IgD-negative memory B cell (primary cell): ENCODE data around the gene NINL. TPM values are rescaled to one million over a fixed set of nuclear protein-coding genes. Genes with fewer than 3 reads are reported as not detected.
A peak's percentile ranks its signal among the peaks of the same experiment; 100 is the strongest.
"Not testable (repeated sequence)": the region's sequence is repeated elsewhere in the genome, so short reads cannot be mapped to it uniquely, and the experiment has no call there.

ENCODE experiments used
- H3K27ac Mint-ChIP-seq, 3 donors: one replicate each; pipeline ENCODE4 v1.8.0; 2020 to 2022; ENCODE audit warnings: mild to moderate bottlenecking in 3 of 3, mixed read lengths in 3 of 3, moderate library complexity in 1 of 3
- H3K27me3 Mint-ChIP-seq: one replicate; pipeline ENCODE4 v1.8.0; 2021; ENCODE audit warnings: mixed read lengths
- H3K36me3 Mint-ChIP-seq: one replicate; pipeline ENCODE4 v1.8.0; 2020; ENCODE audit warnings: mild to moderate bottlenecking, mixed read lengths
- H3K4me1 Mint-ChIP-seq, 3 donors: one replicate each; pipeline ENCODE4 v1.8.0; 2020 to 2022; ENCODE audit warnings: mixed read lengths in 3 of 3, mild to moderate bottlenecking in 1 of 3
- H3K4me3 Mint-ChIP-seq, 4 donors: one replicate each; pipeline ENCODE4 v1.8.0; 2020 to 2022; ENCODE audit warnings: mild to moderate bottlenecking in 4 of 4, mixed read lengths in 4 of 4, moderate library complexity in 3 of 4
- H3K9me3 Mint-ChIP-seq, 3 donors: one replicate each; pipeline ENCODE4 v1.8.0; 2020 to 2021; ENCODE audit warnings: mixed read lengths in 3 of 3, mild to moderate bottlenecking in 1 of 3
- polyA plus RNA-seq: library from polyadenylated mRNA; unstranded; fragments of 300-500 nt; fragmentation: Illumina TruSeq; gene quantifications from one replicate; pipeline ENCODE4 v1.2.3, GENCODE V29; 2021

NINL gene
- polyA plus RNA-seq, 1 donor from 2014 or later, result 1.8 TPM

DNA sequence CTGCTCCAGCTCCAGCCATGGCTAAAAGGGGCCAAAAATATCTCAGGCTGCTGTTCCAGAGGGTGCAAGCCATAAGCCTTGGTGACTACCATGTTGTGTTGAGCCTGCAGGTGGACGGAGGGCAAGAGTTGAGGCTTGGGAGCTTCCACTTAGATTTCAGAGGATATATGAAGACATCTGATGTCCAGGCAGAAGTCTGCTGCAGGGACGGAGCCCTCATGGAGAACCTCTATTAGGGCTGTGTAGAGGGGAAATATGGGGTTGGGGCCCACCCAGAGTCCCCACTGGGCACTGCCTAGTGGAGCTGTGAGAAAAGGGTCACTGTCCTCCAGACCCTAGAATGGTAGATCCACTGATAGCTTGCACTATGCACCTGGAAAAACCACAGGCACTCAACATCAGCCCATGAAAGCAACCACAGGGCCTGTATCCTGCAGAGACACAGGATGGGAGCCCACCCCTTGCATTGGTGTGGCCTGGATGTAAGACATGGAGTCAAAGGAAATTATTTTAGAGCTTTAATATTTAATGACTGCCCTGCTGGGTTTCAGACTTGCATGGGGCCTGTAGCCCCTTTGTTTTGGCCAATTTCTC lies 70.5 kb downstream of the NINL start:
- Mint-ChIP-seq H3K4me1 (peaks cover 0 to 3% (median 3%) of the 10 kb centered on the region in 3 donors), H3K4me3 (peak overlapping the region in 2 of 4 donors; percentile 5 to 32), H3K27ac (no peak overlapping the region), H3K9me3 (peaks cover 15 to 25% (median 25%) of the 10 kb centered on the region in 3 donors), H3K27me3 (no peaks in the 10 kb centered on the region), H3K36me3 (peaks cover 11% of the 10 kb centered on the region)

DNA sequence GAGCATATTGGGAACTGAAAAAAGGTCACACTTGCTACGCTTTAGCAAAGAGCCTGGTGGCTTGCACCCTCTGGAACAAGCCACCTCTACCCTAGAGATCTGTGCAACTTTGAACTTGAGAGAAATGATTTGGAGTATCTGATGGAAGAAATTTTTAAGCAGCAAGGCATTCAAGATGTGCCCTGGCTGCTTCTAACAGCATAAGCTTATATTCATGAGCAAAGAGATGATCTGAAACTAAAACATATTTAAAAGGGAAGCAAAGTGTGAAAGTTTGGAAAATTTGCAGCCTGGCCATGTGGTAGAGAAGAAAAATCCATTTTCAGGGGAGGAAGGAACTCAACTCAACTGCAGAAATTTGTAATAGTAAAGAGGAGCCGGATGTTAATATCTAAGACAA lies 71.1 kb downstream of the NINL start:
- peaks cover 0 to 3% (median 2%) of the 10 kb centered on the region in 3 donors for H3K4me1 Mint-ChIP-seq
- peak overlapping the region in 1 of 4 donors; percentile 32 for H3K4me3 Mint-ChIP-seq
- peaks cover 15 to 25% (median 25%) of the 10 kb centered on the region in 3 donors for H3K9me3 Mint-ChIP-seq
- peaks cover under 1% of the 10 kb centered on the region for H3K27me3 Mint-ChIP-seq
- H3K27ac Mint-ChIP-seq, result no peak overlapping the region
- H3K36me3 Mint-ChIP-seq, result peaks cover 13% of the 10 kb centered on the region

DNA sequence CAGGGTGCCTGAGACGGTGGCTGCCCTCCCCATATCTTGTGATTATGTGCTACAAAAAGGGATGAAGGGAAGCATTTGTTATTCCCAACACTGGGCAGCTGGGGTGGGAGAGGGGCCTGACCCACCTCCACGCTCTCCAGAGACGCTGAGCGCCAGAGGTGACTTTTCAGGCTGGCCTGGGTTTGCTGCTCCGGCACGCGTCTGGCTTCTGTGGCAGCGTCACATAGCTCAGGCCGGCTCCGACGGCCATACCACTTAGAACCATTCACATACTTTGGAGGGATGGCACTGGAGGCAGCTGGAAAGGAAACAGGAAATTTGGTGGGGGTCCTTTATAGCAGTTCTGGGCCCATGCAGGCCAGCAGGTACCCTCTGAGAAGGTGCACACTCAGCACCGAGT lies 72.6 kb downstream of the NINL start:
- Mint-ChIP-seq H3K36me3 (peaks cover 14% of the 10 kb centered on the region), H3K9me3 (peaks cover 15 to 28% (median 25%) of the 10 kb centered on the region in 3 donors), H3K4me3 (peak overlapping the region in 1 of 4 donors; percentile 74), H3K4me1 (no peaks in the 10 kb centered on the region), H3K27me3 (peaks cover 2% of the 10 kb centered on the region), H3K27ac (no peak overlapping the region)

DNA sequence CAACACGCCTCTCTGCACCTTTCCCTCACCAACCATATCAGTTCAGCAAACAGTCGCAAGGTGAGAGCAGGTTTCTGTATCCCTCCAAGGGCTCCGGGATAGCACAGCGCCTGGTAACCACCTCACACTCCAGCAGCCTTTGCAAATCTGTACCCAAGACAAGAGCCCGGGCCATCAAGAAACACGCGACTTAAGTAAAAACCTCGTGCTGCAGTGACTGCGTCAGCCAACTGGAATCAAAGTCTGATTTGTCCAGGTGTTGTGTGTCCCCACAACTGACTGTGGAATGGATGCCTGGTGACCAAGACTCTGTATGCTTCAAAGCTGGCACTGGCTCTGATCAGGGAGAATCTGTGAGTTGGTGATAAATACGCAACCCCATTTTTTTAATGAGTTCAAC lies 74.1 kb downstream of the NINL start:
- Mint-ChIP-seq H3K9me3 (peaks cover 15 to 28% (median 24%) of the 10 kb centered on the region in 3 donors), H3K27me3 (peaks cover 2% of the 10 kb centered on the region), H3K4me1 (no peaks in the 10 kb centered on the region)

DNA sequence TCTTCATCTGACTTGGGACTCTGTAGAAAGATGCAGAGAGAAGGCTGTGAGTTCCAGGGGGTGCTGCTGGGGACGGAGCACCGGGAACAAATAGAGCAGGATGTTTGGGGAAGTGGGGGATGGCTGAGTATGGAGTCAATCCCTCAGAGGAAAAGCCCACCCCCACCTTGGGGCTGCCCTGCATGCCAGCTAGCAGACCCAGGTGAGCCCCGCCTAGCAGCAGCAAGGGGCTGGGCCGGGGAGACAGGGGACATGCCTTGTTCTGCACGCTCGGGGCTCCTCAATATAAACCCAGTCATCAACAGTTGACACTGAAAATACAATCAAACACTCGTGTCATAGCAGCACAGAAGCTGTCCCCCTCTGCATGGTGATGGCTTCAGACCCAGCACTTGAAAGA lies 74.6 kb downstream of the NINL start:
- peaks cover 2% of the 10 kb centered on the region for H3K27me3 Mint-ChIP-seq
- H3K9me3 Mint-ChIP-seq, result peaks cover 15 to 24% (median 20%) of the 10 kb centered on the region in 3 donors
- H3K27ac Mint-ChIP-seq, result no peak overlapping the region
- H3K36me3 Mint-ChIP-seq, result peaks cover 8% of the 10 kb centered on the region
- H3K4me3 Mint-ChIP-seq, result no peak overlapping the region
- H3K4me1 Mint-ChIP-seq, result no peaks in the 10 kb centered on the region

More for the DNA sequence above, 74.1 kb downstream of the NINL start:
- H3K36me3 Mint-ChIP-seq, result peaks cover 10% of the 10 kb centered on the region
- H3K27ac Mint-ChIP-seq, result no peak overlapping the region
- H3K4me3 Mint-ChIP-seq, result no peak overlapping the region

DNA sequence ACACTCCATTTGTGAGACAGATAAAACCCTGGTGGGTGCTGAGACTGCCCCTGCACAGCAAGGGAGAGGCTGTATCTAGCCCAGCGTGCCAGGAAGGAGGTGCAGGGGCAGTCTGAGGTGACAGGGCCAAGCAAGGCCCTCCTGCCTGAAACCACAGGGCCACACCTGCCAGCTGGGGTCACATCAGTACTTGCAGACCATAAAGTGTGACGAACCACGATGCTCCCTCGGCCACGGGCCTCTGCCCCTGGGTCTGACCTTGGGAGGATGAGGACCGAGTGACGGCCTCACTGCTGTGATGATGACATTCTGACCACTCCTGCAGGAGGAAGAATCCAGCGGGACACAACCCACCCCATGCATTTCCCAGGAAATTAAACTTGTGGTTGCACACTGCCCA lies 75.1 kb downstream of the NINL start:
- peaks cover 8% of the 10 kb centered on the region for H3K36me3 Mint-ChIP-seq
- peaks cover 2% of the 10 kb centered on the region for H3K27me3 Mint-ChIP-seq
- H3K27ac Mint-ChIP-seq, result no peak overlapping the region
- H3K4me1 Mint-ChIP-seq, result no peaks in the 10 kb centered on the region
- no peak overlapping the region for H3K4me3 Mint-ChIP-seq
- H3K9me3 Mint-ChIP-seq, result peaks cover 12 to 21% (median 20%) of the 10 kb centered on the region in 3 donors

DNA sequence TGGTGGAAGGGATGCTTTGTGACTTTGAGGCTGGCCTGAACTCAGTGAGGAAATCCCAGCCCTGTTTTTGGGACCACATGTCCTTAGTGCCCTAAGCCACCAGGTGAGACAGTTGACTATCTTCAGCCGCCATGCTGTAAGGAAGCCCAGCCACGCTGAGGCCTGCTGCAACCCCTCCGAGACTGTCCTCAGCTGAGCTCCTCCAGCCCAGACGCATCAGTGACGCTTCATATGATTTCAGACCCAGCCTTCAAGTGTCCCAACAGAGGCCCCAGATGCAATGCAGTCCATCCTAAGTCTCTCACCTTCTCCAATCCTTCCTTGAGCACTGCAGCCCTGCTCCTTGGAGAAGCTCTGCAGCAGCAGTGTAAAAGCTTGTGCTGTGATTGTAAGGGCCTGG lies 76.2 kb downstream of the NINL start:
- no peak overlapping the region for H3K27ac Mint-ChIP-seq
- peaks cover 6 to 13% (median 10%) of the 10 kb centered on the region in 3 donors for H3K9me3 Mint-ChIP-seq
- peaks cover 7% of the 10 kb centered on the region for H3K36me3 Mint-ChIP-seq
- H3K27me3 Mint-ChIP-seq, result peaks cover 2% of the 10 kb centered on the region
- H3K4me3 Mint-ChIP-seq, result no peak overlapping the region
- H3K4me1 Mint-ChIP-seq, result no peaks in the 10 kb centered on the region

DNA sequence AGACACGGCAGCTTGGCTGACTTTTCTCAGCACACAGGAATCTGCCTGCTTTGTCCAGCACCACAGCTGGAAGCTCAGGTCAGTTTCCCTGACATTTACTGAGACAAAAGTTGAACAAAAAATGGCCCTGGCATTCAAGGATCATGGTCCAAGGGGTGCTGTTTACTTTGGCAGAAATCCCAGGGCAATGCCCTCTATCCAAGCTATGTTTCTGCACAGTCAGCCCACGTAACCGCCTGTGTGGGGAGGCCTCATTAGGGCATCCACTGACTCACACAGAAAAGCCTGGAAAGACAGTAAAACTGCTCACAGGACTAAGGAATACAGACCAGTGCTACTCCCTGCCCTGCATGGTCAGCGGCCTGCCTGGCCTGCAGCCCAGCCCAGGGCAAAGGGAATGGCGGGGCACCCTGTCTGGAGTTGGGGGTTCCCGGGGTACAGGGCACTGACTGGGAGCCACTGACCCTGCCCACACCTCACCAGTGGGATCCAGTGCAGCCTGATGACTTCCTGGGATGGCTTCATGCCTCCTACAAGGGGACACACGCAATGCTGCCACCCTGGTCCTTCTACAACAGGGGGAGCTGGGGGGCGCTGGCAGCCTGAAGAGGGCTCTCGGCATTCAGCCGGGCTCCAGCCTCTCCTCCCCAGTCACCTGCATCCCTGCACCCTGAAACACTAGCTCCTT lies 77.1 kb downstream of the NINL start:
- Mint-ChIP-seq H3K9me3 (peaks cover 4 to 7% (median 5%) of the 10 kb centered on the region in 3 donors), H3K4me1 (no peaks in the 10 kb centered on the region), H3K4me3 (no peak overlapping the region), H3K27me3 (peaks cover 2% of the 10 kb centered on the region), H3K36me3 (peaks cover 7% of the 10 kb centered on the region), H3K27ac (no peak overlapping the region)

DNA sequence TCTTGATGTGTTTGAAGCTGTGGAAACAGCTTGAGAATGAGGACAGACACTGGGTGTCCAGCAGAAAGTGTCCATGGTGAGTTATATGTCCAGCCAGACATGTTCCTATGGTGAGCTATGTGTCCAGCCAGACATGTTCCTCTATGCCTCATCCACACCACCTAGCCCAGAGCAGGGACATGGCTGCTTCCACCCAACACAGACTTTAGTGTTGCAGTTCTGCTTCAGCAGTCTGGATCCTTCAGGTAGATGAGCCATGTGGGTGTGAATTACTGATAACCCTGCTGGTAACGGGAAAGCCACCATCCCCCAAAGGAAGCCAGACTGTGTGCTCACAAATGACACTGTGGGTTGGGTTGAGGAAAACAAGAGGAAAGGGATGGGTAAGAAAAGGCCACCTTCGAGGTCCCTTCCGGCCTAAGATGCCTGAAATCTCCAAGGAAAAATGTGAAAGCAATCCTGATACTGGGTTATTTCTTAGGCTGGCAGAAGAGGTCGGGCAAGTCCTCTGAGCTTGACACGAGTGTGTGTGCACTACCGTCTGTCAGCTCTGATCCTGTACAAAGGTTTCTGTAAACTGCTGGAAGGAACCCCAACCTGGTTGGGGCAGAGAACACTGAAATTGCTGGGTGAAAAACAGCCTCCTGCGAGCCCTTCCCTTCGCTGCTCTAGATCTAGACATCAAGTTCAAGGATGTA lies 77.8 kb downstream of the NINL start:
- Mint-ChIP-seq H3K36me3 (peaks cover 7% of the 10 kb centered on the region), H3K27me3 (peaks cover 2% of the 10 kb centered on the region), H3K27ac (peak overlapping the region in 1 of 3 donors; percentile 43), H3K4me1 (no peaks in the 10 kb centered on the region), H3K9me3 (peaks cover 0 to 3% (median 0%) of the 10 kb centered on the region in 3 donors), H3K4me3 (no peak overlapping the region)

DNA sequence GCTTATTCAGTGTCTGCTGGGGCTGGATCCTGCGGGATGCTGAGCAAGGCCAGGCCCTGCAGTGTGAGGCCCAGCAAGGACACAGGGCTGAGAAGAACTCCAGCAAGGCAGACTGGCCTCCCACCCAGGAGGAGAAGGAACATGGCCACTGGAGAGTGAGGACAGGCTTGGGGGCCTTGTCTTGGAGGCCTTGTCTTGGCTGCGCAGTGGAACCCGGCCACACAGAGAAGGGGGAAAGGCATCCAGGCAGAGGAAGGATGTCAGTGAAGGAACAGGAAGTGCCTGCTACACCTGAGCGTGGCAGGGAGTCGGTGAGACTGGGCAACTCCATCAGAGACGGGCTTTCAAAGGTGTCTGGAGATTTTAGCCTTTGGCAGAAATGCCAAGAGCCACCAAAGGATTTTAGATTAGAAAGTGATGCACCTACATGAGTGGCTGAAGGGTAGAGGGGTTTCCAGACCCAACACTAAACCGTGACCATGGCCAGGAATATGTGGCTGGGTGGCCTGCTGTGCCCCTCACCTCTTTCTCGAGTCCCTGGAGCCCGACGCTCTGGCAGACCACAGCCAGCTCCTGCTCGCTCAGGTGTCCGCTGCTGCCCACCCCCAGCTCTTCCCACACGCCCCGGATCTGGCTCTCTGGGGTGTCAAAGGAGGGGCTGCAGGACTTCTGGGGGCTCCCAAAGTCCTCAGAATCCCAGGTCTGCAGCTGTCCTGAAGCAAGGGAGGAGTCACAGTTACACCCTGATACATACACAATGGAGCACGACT lies 80.8 kb downstream of the NINL start:
- no peaks in the 10 kb centered on the region for H3K4me1 Mint-ChIP-seq
- peaks cover 3% of the 10 kb centered on the region for H3K27me3 Mint-ChIP-seq
- peaks cover 3% of the 10 kb centered on the region for H3K36me3 Mint-ChIP-seq

DNA sequence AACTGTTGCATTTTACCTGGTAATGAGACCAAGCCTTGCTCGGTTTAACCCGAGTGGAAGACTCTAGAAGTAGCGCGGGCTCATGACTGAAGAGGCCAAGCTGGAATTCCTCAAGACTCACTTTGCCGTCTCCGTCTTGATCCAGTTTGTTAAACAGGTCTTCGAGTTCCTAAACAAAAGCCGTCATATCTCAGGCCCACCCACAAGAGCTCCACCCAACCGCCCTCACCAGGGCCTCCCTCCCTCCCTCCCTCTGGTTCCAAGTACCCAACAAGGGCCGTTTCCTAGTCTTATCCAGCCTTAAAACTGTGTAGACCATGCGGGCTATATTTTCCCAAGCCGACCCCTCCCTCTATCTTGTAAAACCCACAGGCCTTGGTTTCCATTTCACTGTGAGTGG lies 81.4 kb downstream of the NINL start:
- peaks cover 3% of the 10 kb centered on the region for H3K27me3 Mint-ChIP-seq

More for the DNA sequence above, 80.8 kb downstream of the NINL start:
- H3K27ac Mint-ChIP-seq, result peak overlapping the region in 1 of 3 donors; percentile 7
- peaks cover 0 to 3% (median 0%) of the 10 kb centered on the region in 3 donors for H3K9me3 Mint-ChIP-seq
- peak overlapping the region in 1 of 4 donors; percentile 43 for H3K4me3 Mint-ChIP-seq

DNA sequence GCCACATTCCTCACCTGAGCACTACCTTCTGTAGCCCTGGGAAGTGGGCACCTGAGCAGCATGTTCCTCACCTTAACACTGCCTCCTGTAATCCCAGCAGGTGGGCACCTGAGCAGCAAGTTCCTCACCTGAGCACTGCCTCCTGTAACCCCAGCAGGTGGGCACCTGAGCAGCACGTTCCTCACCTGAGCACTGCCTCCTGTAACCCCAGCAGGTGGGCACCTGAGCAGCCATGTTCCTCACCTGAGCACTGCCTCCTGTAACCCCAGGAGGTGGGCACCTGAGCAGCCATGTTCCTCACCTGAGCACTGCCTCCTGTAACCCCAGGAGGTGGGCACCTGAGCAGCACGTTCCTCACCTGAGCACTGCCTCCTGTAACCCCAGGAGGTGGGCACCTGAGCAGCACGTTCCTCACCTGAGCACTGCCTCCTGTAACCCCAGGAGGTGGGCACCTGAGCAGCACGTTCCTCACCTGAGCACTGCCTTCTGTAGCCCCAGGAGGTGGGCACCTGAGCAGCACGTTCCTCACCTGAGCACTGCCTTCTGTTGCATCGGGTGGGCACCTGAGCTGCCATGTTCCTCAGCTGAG lies 82.2 kb downstream of the NINL start:
- not testable (repeated sequence) for H3K36me3 Mint-ChIP-seq, H3K27ac Mint-ChIP-seq, H3K4me3 Mint-ChIP-seq, H3K27me3 Mint-ChIP-seq, H3K4me1 Mint-ChIP-seq, H3K9me3 Mint-ChIP-seq

More for the DNA sequence above, 81.4 kb downstream of the NINL start:
- H3K4me3 Mint-ChIP-seq, result no peak overlapping the region
- peaks cover 0 to under 1% (median 0%) of the 10 kb centered on the region in 3 donors for H3K9me3 Mint-ChIP-seq
- no peaks in the 10 kb centered on the region for H3K36me3 Mint-ChIP-seq
- no peak overlapping the region for H3K27ac Mint-ChIP-seq
- peaks cover 0 to 2% (median 0%) of the 10 kb centered on the region in 3 donors for H3K4me1 Mint-ChIP-seq

DNA sequence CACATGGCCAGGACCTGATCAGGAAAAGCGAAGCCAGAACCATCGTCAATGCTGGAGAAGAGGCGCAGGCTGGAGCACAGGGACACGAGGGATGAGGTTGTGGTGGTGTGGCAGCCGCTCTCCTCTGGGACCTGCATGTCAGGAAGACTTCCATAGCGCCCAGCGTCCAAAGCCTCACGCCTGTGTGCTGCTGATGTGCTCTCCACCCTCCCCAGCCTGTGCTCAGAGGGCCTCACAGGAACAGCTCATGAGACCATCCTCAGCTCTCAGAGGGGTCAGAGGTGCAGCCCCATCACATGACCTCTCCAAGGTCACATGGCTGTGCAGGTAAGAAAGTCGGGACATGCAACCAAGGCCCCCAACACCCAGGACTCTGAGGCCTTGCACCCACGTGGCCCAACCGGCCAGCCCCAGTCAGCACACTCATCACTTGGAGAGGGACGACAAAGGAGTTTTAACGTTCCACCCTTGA lies 84.4 kb downstream of the NINL start:
- Mint-ChIP-seq H3K27me3 (peaks cover 3% of the 10 kb centered on the region), H3K4me3 (no peak overlapping the region), H3K9me3 (no peaks in the 10 kb centered on the region), H3K4me1 (peaks cover 0 to 2% (median 0%) of the 10 kb centered on the region in 3 donors), H3K36me3 (no peaks in the 10 kb centered on the region), H3K27ac (no peak overlapping the region)

DNA sequence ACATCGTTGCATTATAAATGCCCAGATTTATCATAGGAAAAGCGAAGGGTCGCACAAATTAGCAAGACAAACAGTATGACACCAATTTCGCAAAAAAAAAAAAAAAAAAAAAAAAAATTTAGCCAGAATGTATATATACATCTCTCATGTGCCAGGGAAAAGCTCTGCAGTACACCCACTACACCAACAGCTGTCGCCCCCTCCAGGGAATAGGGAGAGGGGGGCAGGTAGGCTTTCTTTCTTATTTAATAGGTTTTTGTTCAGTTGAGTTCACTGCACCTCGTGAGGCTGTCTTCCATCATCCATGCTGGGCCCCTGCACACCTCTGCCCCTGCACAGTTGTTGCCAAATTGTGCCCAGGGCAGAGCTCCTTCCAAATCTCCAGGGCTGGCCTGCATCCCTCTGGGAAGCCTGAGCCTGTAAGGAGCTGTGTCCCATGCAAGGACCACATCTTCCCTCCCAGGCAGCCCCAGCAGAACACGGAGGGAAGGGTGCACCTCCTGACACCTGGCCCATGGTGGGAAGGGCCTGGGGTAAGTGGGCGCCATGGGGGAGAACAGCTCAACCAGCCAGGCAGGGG lies 85.4 kb downstream of the NINL start:
- Mint-ChIP-seq H3K27ac (no peak overlapping the region), H3K4me1 (peaks cover 0 to 2% (median 0%) of the 10 kb centered on the region in 3 donors)

More for the DNA sequence above, 85.4 kb downstream of the NINL start:
- no peak overlapping the region for H3K4me3 Mint-ChIP-seq
- peaks cover 3% of the 10 kb centered on the region for H3K27me3 Mint-ChIP-seq
- no peaks in the 10 kb centered on the region for H3K36me3 Mint-ChIP-seq
- H3K9me3 Mint-ChIP-seq, result no peaks in the 10 kb centered on the region
